ENCODE results near the gene COG8.
A peak's percentile ranks its signal among the peaks of the same experiment; 100 is the strongest.
"Not testable (repeated sequence)": the region's sequence is repeated elsewhere in the genome, so short reads cannot be mapped to it uniquely, and the experiment has no call there.

The COG8 gene, protein sequence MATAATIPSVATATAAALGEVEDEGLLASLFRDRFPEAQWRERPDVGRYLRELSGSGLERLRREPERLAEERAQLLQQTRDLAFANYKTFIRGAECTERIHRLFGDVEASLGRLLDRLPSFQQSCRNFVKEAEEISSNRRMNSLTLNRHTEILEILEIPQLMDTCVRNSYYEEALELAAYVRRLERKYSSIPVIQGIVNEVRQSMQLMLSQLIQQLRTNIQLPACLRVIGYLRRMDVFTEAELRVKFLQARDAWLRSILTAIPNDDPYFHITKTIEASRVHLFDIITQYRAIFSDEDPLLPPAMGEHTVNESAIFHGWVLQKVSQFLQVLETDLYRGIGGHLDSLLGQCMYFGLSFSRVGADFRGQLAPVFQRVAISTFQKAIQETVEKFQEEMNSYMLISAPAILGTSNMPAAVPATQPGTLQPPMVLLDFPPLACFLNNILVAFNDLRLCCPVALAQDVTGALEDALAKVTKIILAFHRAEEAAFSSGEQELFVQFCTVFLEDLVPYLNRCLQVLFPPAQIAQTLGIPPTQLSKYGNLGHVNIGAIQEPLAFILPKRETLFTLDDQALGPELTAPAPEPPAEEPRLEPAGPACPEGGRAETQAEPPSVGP

DNA sequence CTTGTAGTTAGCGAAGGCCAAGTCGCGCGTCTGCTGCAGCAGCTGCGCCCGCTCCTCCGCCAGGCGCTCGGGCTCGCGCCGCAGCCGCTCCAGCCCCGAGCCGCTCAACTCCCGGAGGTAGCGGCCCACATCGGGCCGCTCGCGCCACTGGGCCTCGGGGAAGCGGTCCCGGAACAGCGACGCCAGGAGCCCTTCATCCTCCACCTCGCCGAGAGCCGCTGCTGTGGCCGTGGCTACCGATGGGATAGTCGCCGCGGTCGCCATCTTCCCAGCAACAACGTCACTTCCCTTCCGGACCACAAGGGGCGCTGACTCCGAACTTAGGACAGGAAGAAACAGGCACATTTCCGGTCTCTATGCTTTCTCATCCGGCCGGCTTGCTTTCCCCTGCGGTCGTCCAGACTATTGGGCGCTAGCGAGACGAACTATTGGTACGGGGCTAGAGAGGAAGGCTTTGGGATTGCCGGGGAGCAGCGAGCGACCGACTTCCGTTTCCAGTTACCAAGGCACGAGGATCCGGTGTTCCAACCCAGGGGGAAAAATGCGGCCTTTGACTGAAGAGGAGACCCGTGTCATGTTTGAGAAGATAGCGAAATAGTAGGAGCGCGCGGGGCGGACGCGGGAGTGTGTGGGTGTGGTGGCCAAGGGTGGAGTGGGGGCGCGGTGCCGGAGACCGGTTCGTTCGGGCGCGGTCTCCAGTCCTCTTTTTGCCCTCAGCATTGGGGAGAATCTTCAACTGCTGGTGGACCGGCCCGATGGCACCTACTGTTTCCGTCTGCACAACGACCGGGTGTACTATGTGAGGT, at the start of gene COG8, which contains the start of gene NIP7:
Gene COG8, minus strand, starts transcription at position 276 of the 806 bp plus-strand sequence. Its CDS starts 12 bp downstream, at position 264.
Gene NIP7, plus strand, starts transcription at position 484 of the 806 bp plus-strand sequence. Its CDS starts 58 bp downstream, at position 542.
- peak; percentile 95 for DNase-seq (ENCODE audit: low read depth)
- H3K4me3 ChIP-seq (ENCODE audit: low read depth, low read length), result peak within 1 kb of the TSS; percentile 94

DNA sequence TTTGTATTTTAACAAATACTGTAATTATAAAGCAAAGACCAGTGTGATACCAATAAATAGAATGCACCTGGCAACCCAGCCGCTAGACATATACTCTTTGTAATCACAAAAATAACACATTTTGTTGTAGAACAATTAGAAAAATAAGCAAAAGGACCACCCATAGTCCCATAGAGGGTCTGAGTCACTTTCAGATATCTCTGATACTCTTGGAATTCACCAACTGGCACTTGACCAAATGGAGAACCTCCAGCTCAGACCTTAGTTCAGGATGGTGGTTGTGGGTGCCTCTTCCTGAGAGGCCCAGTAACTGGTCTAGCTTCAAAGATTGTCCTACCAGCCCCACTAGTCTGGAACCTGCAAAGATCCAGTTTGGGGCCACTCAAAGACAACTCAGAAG, 47.2 kb upstream of the COG8 start:
- DNase-seq (ENCODE audit: low read depth), result no peak

DNA sequence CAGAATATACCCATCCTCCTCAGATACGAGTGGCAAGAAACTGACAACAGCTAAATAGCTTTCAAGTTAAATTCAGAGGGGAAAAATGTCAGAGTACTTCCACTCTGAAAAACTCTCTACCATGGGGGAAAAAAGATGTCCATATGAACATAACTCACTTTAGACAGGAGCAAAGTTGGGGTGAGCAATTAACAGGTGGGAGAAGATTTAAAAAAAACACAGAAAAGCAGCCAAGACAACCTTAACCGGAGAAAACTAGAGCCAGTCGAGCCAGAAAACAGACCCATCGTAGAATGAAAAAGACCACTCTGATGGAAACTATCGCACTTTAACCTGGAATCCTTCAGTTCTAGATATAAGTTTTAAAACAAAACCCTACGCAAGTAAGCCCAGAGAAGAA, 45.6 kb upstream of the COG8 start:
- peak overlapping the region; percentile 75 for H3K4me3 ChIP-seq (ENCODE audit: low read depth, low read length)
- DNase-seq (ENCODE audit: low read depth), result no peak

More for the DNA sequence above, 47.2 kb upstream of the COG8 start:
- H3K4me3 ChIP-seq (ENCODE audit: low read depth, low read length), result no peak overlapping the region

DNA sequence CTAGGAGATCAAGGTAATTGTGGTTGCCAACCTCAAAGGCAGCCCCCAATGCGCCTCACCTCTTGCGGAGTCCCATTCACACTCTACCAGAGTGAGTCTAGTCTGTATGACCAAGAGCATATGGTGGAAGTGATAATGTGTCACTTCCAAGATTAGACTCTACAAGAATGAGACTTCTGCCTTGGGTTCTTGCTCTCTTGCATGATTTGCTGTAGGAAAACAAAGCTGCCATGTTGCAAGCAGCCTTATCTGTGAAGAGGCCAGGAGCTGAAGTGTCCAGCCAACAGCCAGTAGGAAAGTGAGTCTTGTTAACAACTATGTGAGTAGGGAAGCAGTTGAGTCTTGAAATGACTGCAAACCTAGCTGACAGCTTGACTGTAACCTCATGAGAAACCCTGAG, 43.1 kb upstream of the COG8 start:
- H3K4me3 ChIP-seq (ENCODE audit: low read depth, low read length), result no peak overlapping the region
- no peak for DNase-seq (ENCODE audit: low read depth)

DNA sequence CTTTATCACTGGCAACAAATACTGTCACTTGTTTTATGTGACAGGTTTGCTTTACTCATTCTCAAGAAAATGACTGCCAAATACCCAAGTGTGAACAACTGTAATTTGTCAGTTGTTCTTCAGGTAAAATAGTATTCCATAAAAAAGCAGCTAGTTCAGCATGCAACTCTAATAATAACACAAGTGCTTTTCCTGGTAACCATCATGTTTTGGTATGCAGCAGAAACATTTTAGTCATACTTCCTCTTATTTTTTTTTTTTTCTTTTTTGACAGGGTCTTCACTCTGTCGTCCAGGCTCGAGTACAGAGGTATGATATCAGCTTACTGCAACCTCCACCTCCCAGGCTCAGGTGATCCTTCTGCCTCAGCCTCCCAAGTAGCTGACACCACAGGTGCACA, 41.9 kb upstream of the COG8 start:
- H3K4me3 ChIP-seq (ENCODE audit: low read depth, low read length), result no peak overlapping the region
- no peak for DNase-seq (ENCODE audit: low read depth)

DNA sequence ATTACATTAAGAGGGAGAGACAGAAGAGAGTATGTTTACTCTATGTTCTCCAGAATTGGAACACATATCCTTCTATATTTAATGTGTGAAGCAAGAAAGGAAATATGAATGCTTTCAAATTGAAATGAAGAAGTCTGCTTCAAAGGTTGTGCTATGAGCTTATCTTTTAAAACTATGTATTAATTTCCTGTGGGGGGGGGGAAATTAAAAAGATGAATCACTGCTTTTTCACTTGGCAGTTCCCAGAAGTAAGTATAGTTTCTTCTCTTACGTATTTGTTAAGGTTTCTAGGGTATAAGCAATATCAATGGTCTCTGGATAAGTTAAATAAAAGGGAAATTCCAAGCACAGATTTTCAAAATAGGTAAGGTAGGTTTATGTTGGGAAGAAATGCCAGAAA, 39.4 kb upstream of the COG8 start:
- H3K4me3 ChIP-seq (ENCODE audit: low read depth, low read length), result no peak overlapping the region
- DNase-seq (ENCODE audit: low read depth), result no peak

DNA sequence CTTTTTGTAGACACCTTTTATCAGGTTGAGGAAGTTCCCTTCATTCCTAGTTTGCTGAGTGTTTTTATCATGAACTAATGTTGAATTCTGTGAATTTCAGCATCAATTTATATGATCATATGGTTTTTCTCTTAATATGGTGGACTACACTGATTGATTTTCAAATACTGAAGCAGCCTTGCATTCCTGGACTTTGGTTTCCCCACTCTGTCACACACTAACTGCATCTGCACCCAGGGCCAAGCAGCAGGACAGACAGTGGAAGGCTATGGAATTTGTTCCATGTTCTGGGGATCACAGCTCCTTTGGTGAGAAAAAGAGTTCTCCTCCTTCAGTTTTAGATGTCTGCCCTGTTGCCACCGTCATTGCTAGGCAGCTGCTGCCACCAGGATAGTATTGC, 38.7 kb upstream of the COG8 start:
- no peak overlapping the region for H3K4me3 ChIP-seq (ENCODE audit: low read depth, low read length)
- DNase-seq (ENCODE audit: low read depth), result no peak

DNA sequence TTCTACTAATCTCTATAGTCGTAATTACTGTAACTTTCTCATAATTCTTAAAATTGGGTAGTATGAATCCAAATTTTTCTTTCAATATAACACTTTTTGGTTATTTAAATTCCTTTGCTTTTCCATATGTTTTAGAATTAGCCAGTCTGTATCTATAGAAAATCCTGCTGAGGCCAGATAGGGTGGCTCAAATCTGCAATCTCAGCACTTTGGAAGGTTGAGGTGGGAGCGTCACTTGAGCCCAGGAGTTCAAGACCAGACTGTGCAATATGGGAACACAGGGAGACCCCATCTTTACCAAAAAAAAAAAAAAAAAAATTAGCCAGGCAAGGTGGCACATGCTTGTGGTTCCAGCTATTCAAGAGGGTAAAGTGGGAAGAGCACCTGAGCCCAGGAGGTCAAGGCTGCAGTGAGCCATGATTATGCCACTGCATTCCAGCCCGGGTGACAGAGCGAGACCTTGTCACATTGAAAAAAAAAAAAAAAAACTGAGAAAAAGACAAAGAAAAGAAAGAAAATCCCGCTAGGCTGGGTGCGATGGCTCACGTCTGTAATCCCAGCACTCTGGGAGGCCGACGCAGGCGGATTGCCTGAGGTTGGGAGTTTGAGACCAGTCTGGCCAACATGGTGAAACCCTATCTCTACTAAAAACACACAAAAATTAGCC, 37.2 kb upstream of the COG8 start:
- no peak for DNase-seq (ENCODE audit: low read depth)
- H3K4me3 ChIP-seq (ENCODE audit: low read depth, low read length), result no peak overlapping the region

DNA sequence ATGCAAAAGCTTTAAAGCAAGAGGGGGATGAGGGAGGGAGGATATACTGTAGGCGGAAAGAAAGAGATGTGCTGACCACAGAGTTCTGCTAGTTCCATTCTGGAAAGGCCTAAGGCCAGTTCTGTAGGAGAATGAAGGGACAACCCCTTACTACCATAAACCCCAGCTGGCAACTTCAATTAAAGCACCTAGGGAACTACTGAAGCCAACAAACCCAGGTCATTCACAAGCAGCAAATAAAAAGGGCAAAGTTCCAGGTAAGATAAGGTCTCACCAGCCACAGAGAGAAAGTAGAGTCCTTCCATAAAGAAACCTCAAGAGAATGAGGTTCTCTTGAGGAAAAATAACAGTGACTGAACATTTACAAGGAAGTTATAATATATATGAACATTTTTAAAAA, 33.7 kb upstream of the COG8 start:
- no peak for DNase-seq (ENCODE audit: low read depth)
- no peak overlapping the region for H3K4me3 ChIP-seq (ENCODE audit: low read depth, low read length)

DNA sequence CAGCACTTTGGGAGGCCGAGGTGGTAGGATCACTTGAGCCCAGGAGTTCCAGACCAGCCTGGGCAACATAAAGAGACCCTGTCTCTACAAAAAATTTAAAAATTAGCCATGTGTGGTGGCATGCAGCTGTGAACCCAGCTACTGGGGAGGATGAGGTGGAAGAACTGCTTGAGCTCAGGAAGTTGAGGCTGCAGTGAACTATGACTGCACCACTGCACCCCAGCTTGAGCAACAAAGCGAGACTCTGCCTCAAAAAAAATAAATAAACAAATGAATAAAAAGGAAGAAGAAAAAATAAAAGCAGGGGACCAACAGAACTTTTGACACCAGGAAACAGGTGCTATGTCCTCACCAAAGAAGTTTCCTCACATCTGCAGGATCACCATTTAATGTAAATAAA, 32.2 kb upstream of the COG8 start:
- DNase-seq (ENCODE audit: low read depth), result no peak
- H3K4me3 ChIP-seq (ENCODE audit: low read depth, low read length), result no peak overlapping the region

DNA sequence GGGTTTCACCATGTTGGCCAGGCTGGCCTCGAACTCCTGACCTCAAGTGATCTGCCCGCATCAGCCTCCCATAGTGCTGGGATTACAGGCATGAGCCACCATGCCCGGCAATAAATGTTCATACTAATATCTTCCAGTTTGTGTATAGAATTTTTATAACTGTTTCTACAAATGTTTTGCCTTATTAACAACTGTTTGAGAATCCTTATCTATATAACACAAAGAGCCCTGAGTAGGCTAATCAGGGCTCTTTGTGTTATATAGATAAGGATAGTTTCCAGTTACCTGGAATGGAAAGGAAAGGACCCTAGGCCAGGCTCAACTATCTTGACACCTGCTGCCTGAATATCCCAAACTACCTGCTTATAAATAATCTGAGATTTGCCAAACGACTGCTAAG, 29.5 kb upstream of the COG8 start:
- H3K4me3 ChIP-seq (ENCODE audit: low read depth, low read length), result no peak overlapping the region

DNA sequence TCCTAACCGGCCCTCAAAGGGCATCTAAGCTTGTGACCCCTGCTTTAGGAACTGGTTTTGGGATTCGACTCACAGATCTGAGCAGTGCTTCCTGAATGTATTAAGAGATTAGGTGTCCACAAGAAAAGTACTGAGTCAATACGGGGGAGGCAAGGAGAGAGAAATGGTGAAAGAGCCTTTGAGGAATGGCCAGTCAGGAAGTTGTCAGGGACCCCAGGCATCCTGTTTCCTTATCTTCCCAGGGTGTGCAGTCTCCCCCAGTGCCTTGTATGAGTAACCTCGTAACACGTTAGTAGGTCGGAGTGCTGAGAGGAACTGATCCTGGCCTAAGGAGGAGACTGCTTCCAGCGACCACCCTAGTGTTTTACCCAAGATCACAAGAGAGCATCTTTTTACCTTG, 28.6 kb upstream of the COG8 start:
- H3K4me3 ChIP-seq (ENCODE audit: low read depth, low read length), result no peak overlapping the region
- DNase-seq (ENCODE audit: low read depth), result no peak

More for the DNA sequence above, 29.5 kb upstream of the COG8 start:
- no peak for DNase-seq (ENCODE audit: low read depth)

DNA sequence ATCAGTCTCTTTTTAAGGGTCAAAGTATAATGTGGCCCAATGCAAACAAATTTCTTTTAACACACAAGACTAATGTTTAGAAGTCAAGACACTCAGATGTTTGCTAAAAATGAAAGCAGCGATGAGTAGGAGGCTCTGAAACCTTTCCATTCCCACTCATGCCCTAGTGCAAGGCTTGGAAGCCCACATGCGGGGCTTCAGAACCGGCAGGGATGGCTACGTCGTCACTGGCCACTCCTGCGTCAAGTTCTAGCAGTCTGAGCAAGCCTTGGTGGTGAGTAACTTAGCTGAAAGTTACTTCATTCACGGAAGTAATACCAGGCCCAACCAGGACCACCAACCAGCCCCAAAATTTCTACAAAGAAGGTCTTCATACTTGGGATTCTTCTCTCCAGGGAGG, 27.1 kb upstream of the COG8 start:
- DNase-seq (ENCODE audit: low read depth), result no peak
- H3K4me3 ChIP-seq (ENCODE audit: low read depth, low read length), result no peak overlapping the region

DNA sequence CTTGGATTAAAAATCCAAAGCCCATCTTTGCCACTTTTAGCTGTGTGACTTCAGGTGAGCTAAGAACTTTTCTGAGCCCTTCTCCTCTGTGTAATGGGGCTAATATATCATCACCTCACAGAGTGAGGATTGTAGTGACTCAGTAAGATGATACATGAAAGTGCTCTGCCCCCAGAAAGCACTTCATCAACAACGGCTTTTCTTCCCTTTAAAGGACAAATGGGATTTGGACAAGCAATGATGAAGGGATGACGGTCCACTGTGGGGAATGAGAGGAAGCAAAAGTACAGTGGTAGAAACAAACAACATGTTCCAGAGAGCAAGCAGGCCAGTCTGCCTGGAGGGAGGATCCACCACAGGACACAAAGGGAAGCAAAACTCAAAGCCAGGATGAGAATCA, 26.5 kb upstream of the COG8 start:
- no peak for DNase-seq (ENCODE audit: low read depth)
- H3K4me3 ChIP-seq (ENCODE audit: low read depth, low read length), result no peak overlapping the region

DNA sequence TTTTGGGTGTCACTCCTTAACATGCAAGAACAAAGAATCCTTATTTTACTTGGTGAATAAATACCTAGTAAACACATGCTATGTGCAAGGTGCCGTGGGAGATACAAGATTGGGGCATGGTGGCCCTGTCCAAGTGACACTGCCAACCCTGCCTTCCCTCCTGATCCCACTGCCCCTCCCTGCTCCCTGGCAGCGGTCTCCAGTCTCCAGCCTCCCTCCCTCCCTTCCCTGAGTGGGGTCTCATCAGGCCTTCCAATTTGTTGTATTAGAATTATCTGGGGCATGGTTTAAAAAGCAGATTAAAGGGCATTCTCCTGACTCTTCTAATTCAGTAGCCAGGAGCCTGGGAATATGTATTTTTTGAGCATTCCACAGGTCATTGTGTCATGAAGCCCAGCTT, 24.7 kb upstream of the COG8 start:
- no peak for DNase-seq (ENCODE audit: low read depth)
- H3K4me3 ChIP-seq (ENCODE audit: low read depth, low read length), result no peak overlapping the region

DNA sequence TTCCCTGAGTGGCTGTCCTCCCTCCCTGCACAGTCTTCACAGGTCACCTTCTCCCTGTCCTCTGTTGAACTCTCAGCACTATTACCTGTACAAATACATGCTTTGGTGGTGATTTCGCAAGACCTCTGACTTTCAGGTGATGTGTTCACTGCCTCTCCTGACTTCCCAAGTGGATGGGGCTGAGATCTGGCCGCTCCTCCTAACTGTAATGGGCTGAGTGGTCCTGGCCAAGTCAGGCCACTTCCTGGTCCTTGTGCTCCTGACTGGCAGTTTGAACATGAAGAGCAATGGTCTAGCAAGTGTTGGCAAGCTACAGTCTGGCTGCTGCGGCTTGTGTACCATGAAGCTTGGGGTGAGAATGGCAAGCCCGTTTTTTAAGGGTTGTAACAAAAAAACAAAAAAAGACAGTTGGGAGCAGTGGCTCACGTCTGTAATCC, 23.9 kb upstream of the COG8 start:
- no peak overlapping the region for H3K4me3 ChIP-seq (ENCODE audit: low read depth, low read length)
- DNase-seq (ENCODE audit: low read depth), result no peak

DNA sequence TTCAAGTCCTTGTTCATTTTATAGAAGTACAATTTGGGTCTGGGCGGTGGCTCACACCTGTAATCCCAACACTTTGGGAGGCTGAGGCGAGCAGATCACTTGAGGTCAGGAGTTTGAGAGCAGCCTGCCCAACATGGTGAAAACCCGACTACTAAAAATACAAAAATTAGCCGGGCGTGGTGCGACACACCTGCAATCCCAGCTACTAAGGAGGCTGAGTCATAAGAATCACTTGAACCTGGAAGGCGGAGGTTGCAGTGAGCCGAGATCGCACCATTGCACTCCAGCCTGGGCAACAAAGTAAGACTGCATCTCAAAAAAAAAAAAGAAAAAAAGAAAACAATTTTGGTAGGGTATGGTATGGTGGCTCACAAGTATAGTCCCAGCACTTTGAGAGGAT, 20.7 kb upstream of the COG8 start:
- H3K4me3 ChIP-seq (ENCODE audit: low read depth, low read length); DNase-seq (ENCODE audit: low read depth): not testable (repeated sequence)

DNA sequence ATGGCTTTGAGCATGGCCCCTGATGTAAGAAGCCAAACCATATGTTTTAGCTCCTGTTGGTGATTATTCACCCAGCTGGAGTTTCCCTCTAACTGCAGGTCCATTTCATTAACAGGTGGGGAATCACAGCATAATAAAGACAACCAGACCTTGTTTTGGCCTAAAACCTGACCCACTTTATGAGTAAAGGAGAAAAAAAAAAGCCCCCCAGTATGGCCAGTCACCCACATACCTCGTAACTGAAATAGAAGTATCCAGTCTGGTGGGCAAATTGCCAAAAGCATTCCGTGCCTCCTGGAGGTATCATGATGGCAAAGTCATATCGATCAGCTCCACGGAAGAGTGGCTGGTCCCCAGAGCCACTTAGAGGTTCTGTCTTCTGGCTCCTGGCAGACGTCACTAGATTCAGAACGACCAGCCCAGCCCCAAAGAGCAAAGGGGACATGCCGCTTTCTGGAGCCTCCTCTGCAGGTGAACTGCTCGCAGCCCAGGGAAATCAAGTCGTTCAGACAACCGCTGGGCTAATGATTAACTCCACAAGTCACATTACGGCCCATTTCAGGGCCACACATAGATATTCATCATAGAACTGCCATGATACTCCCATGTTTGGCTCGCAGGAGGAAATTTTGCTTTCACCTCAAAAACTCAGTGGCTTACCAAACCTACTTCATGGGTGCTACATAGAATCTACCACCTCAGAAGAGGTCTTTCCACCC, 12.1 kb upstream of the COG8 start, which contains the start of gene TMED6:
Gene TMED6, minus strand, starts transcription at position 478 of the 719 bp plus-strand sequence. Its CDS starts 33 bp downstream, at position 445.
- no peak for DNase-seq (ENCODE audit: low read depth)

More for the DNA sequence above, 12.1 kb upstream of the COG8 start, which contains the start of gene TMED6:
- no peak within 1 kb of the TSS for H3K4me3 ChIP-seq (ENCODE audit: low read depth, low read length)
